ENCODE measurements around the gene NMD3. TPM values are rescaled to one million over a fixed set of nuclear protein-coding genes. Genes with fewer than 3 reads are reported as not detected.

Gene NMD3
- total RNA-seq, 1 donor from 2014 or later: 46.6 TPM

GRCh38 chr3:161187046-161187445, 34.1 kb upstream of the NMD3 start:
- no peaks in the 10 kb centered on the region for H3K4me1 Mint-ChIP-seq (ENCODE audit: low read depth)
- no peak overlapping the region for H3K4me3 Mint-ChIP-seq (ENCODE audit: low read depth)
- H3K27me3 Mint-ChIP-seq: no peaks in the 10 kb centered on the region
- no peak for TF ChIP-seq CTCF (IDR thresholded peaks at IDR 0.05; ENCODE audit: unreplicated experiment)
- DNase-seq (ENCODE audit: low spot score, unreplicated experiment): no peak
- no peaks in the 10 kb centered on the region for H3K36me3 Mint-ChIP-seq (ENCODE audit: insufficient read depth)
- H3K27ac Mint-ChIP-seq: no peak overlapping the region
- H3K9me3 Mint-ChIP-seq (ENCODE audit: low read depth): peaks cover 7% of the 10 kb centered on the region

- Mint-ChIP-seq H3K9me3 (ENCODE audit: low read depth) (peaks cover 13% of the 10 kb centered on the region), H3K27me3 (no peaks in the 10 kb centered on the region), H3K36me3 (ENCODE audit: insufficient read depth) (peaks cover 1% of the 10 kb centered on the region), H3K4me3 (ENCODE audit: low read depth) (no peak overlapping the region), H3K4me1 (ENCODE audit: low read depth) (no peaks in the 10 kb centered on the region), H3K27ac (no peak overlapping the region)
- no peak for DNase-seq (ENCODE audit: low spot score, unreplicated experiment)
- no peak for TF ChIP-seq CTCF (IDR thresholded peaks at IDR 0.05; ENCODE audit: unreplicated experiment)
Observed at GRCh38 chr3:161197855-161198850, 23.0 kb upstream of the NMD3 start.

GRCh38 chr3:161199926-161200325, 21.2 kb upstream of the NMD3 start:
- no peaks in the 10 kb centered on the region for H3K36me3 Mint-ChIP-seq (ENCODE audit: insufficient read depth)
- H3K4me3 Mint-ChIP-seq (ENCODE audit: low read depth): no peak overlapping the region
- no peak for TF ChIP-seq CTCF (IDR thresholded peaks at IDR 0.05; ENCODE audit: unreplicated experiment)
- no peaks in the 10 kb centered on the region for H3K27me3 Mint-ChIP-seq
- H3K4me1 Mint-ChIP-seq (ENCODE audit: low read depth): peaks cover 2% of the 10 kb centered on the region
- H3K27ac Mint-ChIP-seq: no peak overlapping the region
- peaks cover 8% of the 10 kb centered on the region for H3K9me3 Mint-ChIP-seq (ENCODE audit: low read depth)
- DNase-seq (ENCODE audit: low spot score, unreplicated experiment): no peak

- DNase-seq (ENCODE audit: low spot score, unreplicated experiment): no peak
- no peaks in the 10 kb centered on the region for H3K27me3 Mint-ChIP-seq
- no peaks in the 10 kb centered on the region for H3K36me3 Mint-ChIP-seq (ENCODE audit: insufficient read depth)
- peaks cover 2% of the 10 kb centered on the region for H3K4me1 Mint-ChIP-seq (ENCODE audit: low read depth)
- no peak overlapping the region for H3K27ac Mint-ChIP-seq
- no peak overlapping the region for H3K4me3 Mint-ChIP-seq (ENCODE audit: low read depth)
- H3K9me3 Mint-ChIP-seq (ENCODE audit: low read depth): no peaks in the 10 kb centered on the region
- no peak for TF ChIP-seq CTCF (IDR thresholded peaks at IDR 0.05; ENCODE audit: unreplicated experiment)
Observed at GRCh38 chr3:161203485-161204098, 17.5 kb upstream of the NMD3 start.

- no peak for DNase-seq (ENCODE audit: low spot score, unreplicated experiment)
- Mint-ChIP-seq H3K36me3 (ENCODE audit: insufficient read depth) (no peaks in the 10 kb centered on the region), H3K9me3 (ENCODE audit: low read depth) (no peaks in the 10 kb centered on the region), H3K27me3 (no peaks in the 10 kb centered on the region), H3K4me3 (ENCODE audit: low read depth) (no peak overlapping the region), H3K27ac (no peak overlapping the region), H3K4me1 (ENCODE audit: low read depth) (peaks cover 3% of the 10 kb centered on the region)
- no peak for TF ChIP-seq CTCF (IDR thresholded peaks at IDR 0.05; ENCODE audit: unreplicated experiment)
Observed at GRCh38 chr3:161208931-161209330, 12.2 kb upstream of the NMD3 start.
